Loucy (cell line): ENCODE measurements around the gene FAM3C.

Experiments
- H2AFZ ChIP-seq: fragments of 200-600 bp; sonication (generic); 2 replicates; pipeline ENCODE4 v1.6.0; 2016; ENCODE audit warnings: antibody characterized with exemption, mild to moderate bottlenecking, low read length, moderate library complexity
- H3F3A ChIP-seq: fragments of 200-600 bp; 2 replicates; pipeline ENCODE4 v1.6.0; 2016; ENCODE audit warnings: antibody characterized with exemption, low read depth, mild to moderate bottlenecking
- H3K27me3 ChIP-seq: fragments of 200-600 bp; sonication (generic); 2 replicates; pipeline ENCODE4 v1.6.1; 2014; ENCODE audit warnings: low read length, mild to moderate bottlenecking; ENCODE audit not compliant: insufficient read depth, poor library complexity, severe bottlenecking
- H3K36me3 ChIP-seq: fragments of 200-600 bp; sonication (generic); 2 replicates; pipeline ENCODE4 v1.6.1; 2016; ENCODE audit warnings: low read length; ENCODE audit not compliant: insufficient read depth
- H3K4me1 ChIP-seq: fragments of 200-600 bp; sonication (generic); 2 replicates; pipeline ENCODE4 v1.5.1; 2014; ENCODE audit warnings: low read length, mild to moderate bottlenecking; ENCODE audit not compliant: insufficient read depth, poor library complexity, severe bottlenecking
- H3K4me2 ChIP-seq: fragments of 200-600 bp; sonication (generic); 2 replicates; pipeline ENCODE4 v1.6.0; 2014; ENCODE audit warnings: antibody characterized with exemption, low read length, low read depth, mild to moderate bottlenecking; ENCODE audit not compliant: poor library complexity, severe bottlenecking
- H3K4me3 ChIP-seq: fragments of 200-600 bp; sonication (generic); 2 replicates; pipeline ENCODE4 v1.5.1; 2014; ENCODE audit warnings: low read length, mild to moderate bottlenecking, mixed read lengths; ENCODE audit not compliant: poor library complexity, severe bottlenecking
- H3K79me2 ChIP-seq: fragments of 200-600 bp; sonication (generic); 2 replicates; pipeline ENCODE4 v1.6.1; 2014; ENCODE audit warnings: low read length; ENCODE audit not compliant: insufficient read depth
- H3K9ac ChIP-seq: fragments of 200-600 bp; sonication (generic); 2 replicates; pipeline ENCODE4 v1.6.0; 2014; ENCODE audit warnings: mild to moderate bottlenecking, low read depth, low read length, moderate library complexity; ENCODE audit not compliant: poor library complexity, severe bottlenecking
- H3K9me2 ChIP-seq: fragments of 200-600 bp; sonication (generic); replicated peaks from 2 replicates; pipeline ENCODE4 v1.6.1; 2016; ENCODE audit warnings: low read depth, low read length, mixed read lengths
- H3K9me3 ChIP-seq: fragments of 200-600 bp; sonication (generic); 2 replicates; pipeline ENCODE4 v1.6.1; 2014; ENCODE audit warnings: mild to moderate bottlenecking, antibody characterized with exemption, low read length, low read depth; ENCODE audit not compliant: insufficient read depth
- H4K20me1 ChIP-seq: fragments of 200-600 bp; sonication (generic); 2 replicates; pipeline ENCODE4 v1.6.0; 2014; ENCODE audit warnings: antibody characterized with exemption, low read length, mild to moderate bottlenecking; ENCODE audit not compliant: insufficient read depth, poor library complexity, severe bottlenecking
- CTCF ChIP-seq: fragments of 200-600 bp; sonication (generic); conservative IDR thresholded peaks from 2 replicates; pipeline ENCODE4 v1.5.1; 2014; ENCODE audit warnings: mild to moderate bottlenecking, antibody characterized with exemption, low read length
- EZH2phosphoT487 ChIP-seq: fragments of 200-600 bp; IDR thresholded peaks from 2 replicates; pipeline ENCODE4 v1.6.1; 2018; ENCODE audit warnings: antibody characterized with exemption, mild to moderate bottlenecking, moderate library complexity, borderline replicate concordance

Gene FAM3C

GRCh38 chr7:121337398-121337797 lies 58.7 kb downstream of the FAM3C start:
- no peaks in the 10 kb centered on the region for H3K4me1 ChIP-seq
- TF ChIP-seq CTCF (peak; percentile 20; the same call in 1 of the 2 replicates), EZH2phosphoT487 (no peak)

GRCh38 chr7:121336579-121336978 lies 59.5 kb downstream of the FAM3C start:
- no peak overlapping the region for H3K9ac ChIP-seq

More at GRCh38 chr7:121337398-121337797, 58.7 kb downstream of the FAM3C start:
- H3K36me3 ChIP-seq = no peaks in the 10 kb centered on the region
- H3K4me3 ChIP-seq = no peak overlapping the region
- no peaks in the 10 kb centered on the region for H4K20me1 ChIP-seq
- no peaks in the 10 kb centered on the region for H3K27me3 ChIP-seq
- no peaks in the 10 kb centered on the region for H3K79me2 ChIP-seq
- no peak overlapping the region for H3K9ac ChIP-seq
- no peaks in the 10 kb centered on the region for H3K9me3 ChIP-seq
- H2AFZ ChIP-seq = no peak overlapping the region
- no peaks in the 10 kb centered on the region for H3K9me2 ChIP-seq
- no peaks in the 10 kb centered on the region for H3F3A ChIP-seq
- no peak overlapping the region for H3K4me2 ChIP-seq

GRCh38 chr7:121334875-121335648 lies 61.0 kb downstream of the FAM3C start:
- TF ChIP-seq CTCF (no peak), EZH2phosphoT487 (no peak)
- no peaks in the 10 kb centered on the region for H3K9me3 ChIP-seq
- no peaks in the 10 kb centered on the region for H4K20me1 ChIP-seq
- H3K27me3 ChIP-seq = no peaks in the 10 kb centered on the region
- H3K4me3 ChIP-seq = no peak overlapping the region
- no peaks in the 10 kb centered on the region for H3K4me1 ChIP-seq
- H3F3A ChIP-seq = no peaks in the 10 kb centered on the region
- no peaks in the 10 kb centered on the region for H3K36me3 ChIP-seq
- no peaks in the 10 kb centered on the region for H3K9me2 ChIP-seq
- H3K4me2 ChIP-seq = no peak overlapping the region
- H3K9ac ChIP-seq = no peak overlapping the region
- no peak overlapping the region for H2AFZ ChIP-seq
- no peaks in the 10 kb centered on the region for H3K79me2 ChIP-seq

More at GRCh38 chr7:121336579-121336978, 59.5 kb downstream of the FAM3C start:
- H3K79me2 ChIP-seq = no peaks in the 10 kb centered on the region
- H3K36me3 ChIP-seq = no peaks in the 10 kb centered on the region
- H3K9me3 ChIP-seq = no peaks in the 10 kb centered on the region
- H4K20me1 ChIP-seq = no peaks in the 10 kb centered on the region
- no peaks in the 10 kb centered on the region for H3K9me2 ChIP-seq
- H3K4me3 ChIP-seq = no peak overlapping the region
- H2AFZ ChIP-seq = no peak overlapping the region
- H3K27me3 ChIP-seq = no peaks in the 10 kb centered on the region
- no peaks in the 10 kb centered on the region for H3K4me1 ChIP-seq
- no peak for TF ChIP-seq EZH2phosphoT487
- no peak for TF ChIP-seq CTCF
- no peak overlapping the region for H3K4me2 ChIP-seq
- no peaks in the 10 kb centered on the region for H3F3A ChIP-seq
